ENCODE results near the gene HERC2.
"Not testable (repeated sequence)": the region's sequence is repeated elsewhere in the genome, so short reads cannot be mapped to it uniquely, and the experiment has no call there.

HERC2 gene

DNA sequence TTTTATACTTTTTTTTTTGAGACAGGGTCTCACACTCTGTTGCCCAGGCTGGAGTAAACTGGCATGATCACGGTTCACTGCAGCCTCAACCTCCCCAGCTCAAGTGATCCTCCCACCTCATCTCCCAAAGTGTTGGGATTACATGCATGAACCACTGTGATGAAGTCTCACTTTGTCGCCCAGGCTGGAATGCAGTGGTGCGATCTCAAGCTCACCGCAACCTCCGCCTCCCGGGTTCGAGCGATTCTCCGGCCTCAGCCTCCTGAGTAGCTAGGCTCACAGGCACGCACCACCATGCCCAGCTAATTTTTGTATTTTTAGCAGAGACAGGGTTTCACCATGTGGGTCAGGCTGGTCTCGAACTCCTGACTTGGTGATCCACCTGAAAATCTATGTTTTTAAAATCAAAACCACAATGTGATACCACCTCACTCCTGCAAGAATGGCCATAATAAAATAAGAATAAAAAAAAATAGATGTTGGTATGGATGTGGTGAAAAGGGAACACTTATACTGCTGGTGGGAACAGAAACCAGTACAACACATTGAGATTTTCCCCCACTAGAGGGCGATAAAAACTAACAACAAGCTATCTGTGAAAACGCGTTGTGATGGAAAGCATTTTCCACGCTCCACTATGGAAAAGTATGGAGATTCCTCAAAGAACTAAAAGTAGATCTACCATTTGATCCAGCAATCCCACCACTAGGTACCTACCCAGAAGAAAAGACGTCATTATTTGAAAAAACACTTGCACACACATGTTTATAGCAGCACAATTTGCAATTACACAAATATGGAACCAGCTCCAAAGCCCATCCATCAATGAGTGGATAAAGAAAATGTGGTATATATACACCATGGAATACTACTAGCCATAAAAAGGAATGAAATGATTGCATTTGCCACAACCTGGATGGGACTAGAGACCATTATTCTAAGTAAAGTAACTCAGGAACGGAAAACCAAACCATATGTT lies 196.0 kb downstream of the HERC2 start:
- DNase-seq: no peak

GRCh38 chr15:28124841-28125240 lies 197.1 kb downstream of the HERC2 start:
- no peak for DNase-seq

DNA sequence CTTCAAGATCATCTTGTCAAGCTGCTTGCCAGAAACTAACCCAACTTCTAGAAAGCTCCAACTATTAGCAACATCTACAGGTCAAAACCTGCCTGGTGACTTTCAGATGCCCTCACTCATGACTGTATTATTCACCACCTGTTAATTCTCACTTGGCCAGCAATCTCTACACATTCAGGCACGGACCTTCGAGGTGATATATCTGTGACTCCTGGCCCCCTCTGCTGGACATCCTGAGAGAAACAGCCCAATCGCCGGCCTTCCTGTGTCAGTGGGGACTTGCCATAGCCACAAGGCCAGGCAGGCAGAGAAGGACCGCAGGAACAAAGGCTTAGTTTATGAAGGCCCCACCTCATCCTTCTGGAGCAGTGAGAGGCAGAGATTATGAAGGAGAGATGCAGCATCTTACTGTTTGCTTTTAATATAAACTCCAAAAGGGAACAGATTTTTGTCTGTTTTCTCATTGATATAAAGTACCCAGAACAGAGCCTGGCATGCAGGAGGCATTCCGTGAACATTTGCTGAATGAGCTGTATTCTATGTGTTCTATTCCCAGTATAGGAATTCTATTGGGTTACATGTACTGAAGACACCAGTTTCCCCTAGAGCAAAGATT lies 198.5 kb downstream of the HERC2 start:
- no peak for DNase-seq

GRCh38 chr15:28122038-28122949 lies 199.7 kb downstream of the HERC2 start:
- no peak for DNase-seq

GRCh38 chr15:28121577-28121976 lies 200.4 kb downstream of the HERC2 start:
- DNase-seq: not testable (repeated sequence)

DNA sequence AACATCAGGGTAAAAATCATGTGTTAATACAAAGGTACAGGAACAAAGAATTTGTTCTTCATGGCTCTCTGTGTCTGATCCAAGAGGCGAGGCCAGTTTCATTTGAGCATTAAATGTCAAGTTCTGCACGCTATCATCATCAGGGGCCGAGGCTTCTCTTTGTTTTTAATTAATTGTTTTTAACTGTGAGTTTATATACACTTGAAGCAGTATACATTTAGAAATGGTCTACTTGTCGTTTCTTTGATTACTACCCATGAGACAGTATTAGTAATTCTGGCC lies 201.7 kb downstream of the HERC2 start:
- DNase-seq: no peak

GRCh38 chr15:28118531-28118930 lies 203.4 kb downstream of the HERC2 start:
- DNase-seq: no peak

- DNase-seq: no peak
These were observed 203.9 kb downstream of the HERC2 start for GRCh38 chr15:28118083-28118482.

DNA sequence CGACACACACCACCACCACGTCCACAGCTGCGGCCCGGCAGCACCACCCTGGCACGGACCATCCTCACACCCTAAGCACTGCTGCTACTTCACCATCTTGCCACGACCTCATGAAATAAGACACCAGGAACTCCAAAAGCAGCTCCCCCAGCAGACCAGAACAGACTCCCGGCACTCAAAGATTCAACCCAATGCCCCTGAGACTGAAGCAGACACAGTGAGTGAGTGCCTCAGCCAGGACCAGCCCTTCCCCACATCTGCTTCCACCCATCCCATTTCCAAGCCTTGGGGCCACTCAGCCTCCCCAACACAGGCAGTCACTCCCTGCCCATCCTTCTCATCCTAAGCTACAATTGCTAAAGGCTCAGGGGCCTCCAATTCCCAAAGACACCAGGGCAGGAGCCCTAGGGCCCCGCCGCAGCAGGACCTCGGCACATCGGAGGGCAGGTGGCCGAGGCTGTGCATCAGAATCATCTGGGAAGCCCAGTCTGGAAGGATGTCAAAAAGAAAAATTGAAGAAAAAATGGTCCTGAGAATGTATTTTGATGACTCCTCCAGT lies 204.5 kb downstream of the HERC2 start:
- DNase-seq: no peak

- no peak for DNase-seq
These were observed 205.2 kb downstream of the HERC2 start for GRCh38 chr15:28116521-28117431.

- DNase-seq: no peak
These were observed 206.1 kb downstream of the HERC2 start for GRCh38 chr15:28115871-28116270.

GRCh38 chr15:28114721-28115622 lies 207.0 kb downstream of the HERC2 start:
- no peak for DNase-seq

DNA sequence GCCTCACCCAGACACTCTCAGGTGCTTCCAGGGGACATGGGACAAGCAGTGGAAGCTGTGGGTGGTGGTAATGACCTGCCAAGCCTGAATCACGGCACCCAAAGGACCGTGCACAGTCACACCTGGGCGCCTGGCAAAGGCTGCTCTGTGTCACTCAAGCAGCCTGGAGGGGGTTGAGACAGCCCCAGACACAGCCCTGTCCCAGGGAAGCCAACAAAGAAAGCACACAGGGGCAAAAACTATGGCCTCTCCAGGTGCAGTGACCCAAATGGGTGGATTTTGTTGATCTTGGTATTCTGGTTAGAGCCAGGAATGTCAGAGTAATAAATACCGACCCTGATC lies 207.9 kb downstream of the HERC2 start:
- DNase-seq: no peak

- no peak for DNase-seq
These were observed 208.4 kb downstream of the HERC2 start for GRCh38 chr15:28113394-28114113.

- no peak for DNase-seq
These were observed 209.0 kb downstream of the HERC2 start for GRCh38 chr15:28112962-28113361.

GRCh38 chr15:28112101-28112760 lies 209.7 kb downstream of the HERC2 start:
- no peak for DNase-seq

DNA sequence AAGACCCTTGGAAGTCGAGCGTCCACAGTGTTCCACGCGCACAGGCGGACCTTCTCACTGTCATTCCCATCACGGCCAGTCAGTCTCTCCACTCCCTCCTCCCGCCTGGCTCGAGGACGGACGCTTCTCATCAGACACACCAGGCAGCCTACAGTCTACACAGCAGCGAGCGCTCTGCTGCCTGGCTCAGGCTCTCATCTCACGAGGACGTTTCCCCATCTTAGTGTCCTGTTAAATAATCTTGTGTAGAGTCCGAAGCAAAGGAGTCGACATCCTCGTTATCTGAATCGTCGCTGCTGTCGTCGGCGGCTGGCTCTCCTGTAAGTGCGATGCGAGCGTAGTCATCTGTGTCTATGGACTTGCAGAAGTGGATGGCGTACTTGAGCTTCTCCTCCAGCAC lies 210.4 kb downstream of the HERC2 start:
- no peak for DNase-seq

GRCh38 chr15:28110481-28110881 lies 211.5 kb downstream of the HERC2 start:
- DNase-seq: no peak

DNA sequence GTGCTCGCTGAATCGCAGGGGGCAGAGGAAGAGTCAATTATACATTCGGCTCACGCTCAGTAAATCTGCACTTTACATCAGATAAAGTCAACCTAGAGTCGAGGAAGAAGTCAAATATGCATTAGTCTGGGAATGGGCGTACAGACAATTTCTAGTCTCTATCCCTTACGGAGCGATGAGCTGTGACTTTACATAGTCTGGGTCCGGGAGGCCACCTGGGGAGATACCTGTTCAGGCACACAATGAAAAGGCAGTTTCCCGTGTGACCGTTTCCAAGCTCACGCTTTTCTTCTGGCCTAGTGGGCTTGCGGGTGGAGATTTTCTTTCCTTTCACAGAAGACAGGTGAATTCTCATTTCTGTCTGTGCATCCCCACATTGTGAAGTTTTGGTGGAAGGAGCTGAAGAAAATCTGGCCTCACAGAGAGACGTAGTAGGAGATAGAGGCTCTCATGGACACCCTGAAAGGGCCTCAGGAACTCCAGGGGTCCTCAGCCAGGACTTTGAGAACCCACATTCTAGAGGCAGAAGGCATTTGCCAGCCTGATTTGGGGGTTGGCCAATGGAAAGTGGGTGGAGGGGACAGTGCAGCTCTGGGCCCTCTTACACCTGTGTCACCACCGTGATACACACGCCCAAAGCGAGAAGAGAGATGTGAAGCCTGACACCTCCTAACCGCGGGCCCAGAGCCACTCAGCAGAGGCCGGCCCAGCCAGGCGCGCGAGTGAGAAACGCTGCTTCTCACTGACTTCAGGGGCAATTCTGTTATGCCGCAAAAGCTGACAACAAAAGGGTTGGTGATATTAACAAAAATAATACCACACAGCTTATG lies 212.1 kb downstream of the HERC2 start:
- DNase-seq: no peak
